C1 segment of cervical spinal cord (tissue), 14 donors: ENCODE data around the gene TMEM214.

Source experiments
- DNase-seq, 14 donors: peaks; one replicate each; lab custom pipeline; 2025; lab: John Stamatoyannopoulos, UW

Gene TMEM214

GRCh38 chr2:27084297-27085061, 51.7 kb downstream of the TMEM214 start:
- no peak for DNase-seq

GRCh38 chr2:27085062-27085672, 52.4 kb downstream of the TMEM214 start:
- no peak for DNase-seq

GRCh38 chr2:27085673-27086089, 52.9 kb downstream of the TMEM214 start:
- DNase-seq, result peak in 13 of 14 donors; percentile 42 to 81 (median 62)

- DNase-seq, result peak; percentile 75 to 97 (median 90)
Observed at GRCh38 chr2:27086090-27086723, 53.4 kb downstream of the TMEM214 start.

GRCh38 chr2:27086724-27087593, 54.2 kb downstream of the TMEM214 start, which contains the start of gene KHK:
Gene KHK (plus strand): TSS chr2:27086772. CDS start chr2:27087260, 488 bp downstream.
- DNase-seq, result peak in 5 of 14 donors; percentile 31 to 72 (median 55)

- DNase-seq, result no peak
Observed at GRCh38 chr2:27087823-27088410, 55.2 kb downstream of the TMEM214 start.

GRCh38 chr2:27088634-27089033, 55.9 kb downstream of the TMEM214 start:
- DNase-seq, result no peak

- DNase-seq, result no peak
Observed at GRCh38 chr2:27089111-27089954, 56.6 kb downstream of the TMEM214 start.
